Small intestine (tissue), 7 donors: ENCODE measurements around the gene P2RX4. TPM values are rescaled to one million over a fixed set of nuclear protein-coding genes. Genes with fewer than 3 reads are reported as not detected.
"Not testable (repeated sequence)": the region's sequence is repeated elsewhere in the genome, so short reads cannot be mapped to it uniquely, and the experiment has no call there.

Source experiments
- DNase-seq, 2 donors: peaks; one replicate each; pipeline versions ENCODE4 v3.0.0 to v3.0.0-alpha.2; 2013
- FAIRE-seq: peaks from 2 replicates; lab custom pipeline; 2012; peaks lifted over from hg19 to GRCh38; lab: Jason Lieb, UNC
- H3K27ac ChIP-seq, 3 donors: one replicate each; pipeline ENCODE4 v1.5.1; 2013; ENCODE audit warnings: low read length in 2 of 3, mild to moderate bottlenecking in 2 of 3, control low read depth in 1 of 3, inconsistent platforms in 1 of 3, low read depth in 1 of 3, moderate library complexity in 1 of 3
- H3K27me3 ChIP-seq, 3 donors: one replicate each; pipeline ENCODE4 v1.6.1; 2013; ENCODE audit warnings: low read length in 3 of 3, inconsistent platforms in 1 of 3; ENCODE audit not compliant: control insufficient read depth in 3 of 3, insufficient read depth in 3 of 3
- H3K36me3 ChIP-seq, 3 donors: one replicate each; pipeline ENCODE4 v1.6.1; 2013; ENCODE audit warnings: low read length in 3 of 3, inconsistent platforms in 1 of 3, low read depth in 1 of 3, mild to moderate bottlenecking in 1 of 3, moderate library complexity in 1 of 3; ENCODE audit not compliant: control insufficient read depth in 3 of 3, insufficient read depth in 2 of 3
- H3K4me1 ChIP-seq, 3 donors: one replicate each; pipeline ENCODE4 v1.6.1; 2013; ENCODE audit warnings: low read length in 2 of 3, inconsistent platforms in 1 of 3, low read depth in 1 of 3, mild to moderate bottlenecking in 1 of 3, moderate library complexity in 1 of 3; ENCODE audit not compliant: control insufficient read depth in 3 of 3, insufficient read depth in 2 of 3
- H3K4me3 ChIP-seq, 3 donors: one replicate each; pipeline ENCODE4 v1.5.1; 2013; ENCODE audit warnings: low read length in 3 of 3, control low read depth in 1 of 3, inconsistent platforms in 1 of 3, low read depth in 1 of 3, mild to moderate bottlenecking in 1 of 3, moderate library complexity in 1 of 3
- H3K9me3 ChIP-seq, 2 donors: one replicate each; pipeline ENCODE4 v1.6.1; 2013; ENCODE audit warnings: low read depth in 1 of 2, low read length in 1 of 2; ENCODE audit not compliant: control insufficient read depth in 2 of 2, insufficient read depth in 1 of 2
- WGBS, 3 donors: extraction: QIAGEN DNeasy Blood & Tissue Kit; methylation state at CpG; one replicate each; pipeline ENCODE4 v1.1.7; 2013; 5-methylcytosine and 5-hydroxymethylcytosine counted together
- polyA plus RNA-seq, 4 donors: library from polyadenylated mRNA; stranded (reverse) in 3 of 4; unstranded in 1 of 4; fragments of 200-250 nt in 3 of 4; fragments of 120-200 nt in 1 of 4; gene quantifications; one replicate each; pipeline versions ENCODE4 v1.2.1 to v1.2.3, GENCODE V29; 2013
- donor health status: healthy with polysubstance abuse.
- donor health status: control.
- donor health status: control.
- donor health status: Bipolar disorder and iron deficiency.
- donor health status: healthy.

The P2RX4 gene
- polyA plus RNA-seq, 4 donors = 17.5 to 129 (median 43.5) TPM

DNA sequence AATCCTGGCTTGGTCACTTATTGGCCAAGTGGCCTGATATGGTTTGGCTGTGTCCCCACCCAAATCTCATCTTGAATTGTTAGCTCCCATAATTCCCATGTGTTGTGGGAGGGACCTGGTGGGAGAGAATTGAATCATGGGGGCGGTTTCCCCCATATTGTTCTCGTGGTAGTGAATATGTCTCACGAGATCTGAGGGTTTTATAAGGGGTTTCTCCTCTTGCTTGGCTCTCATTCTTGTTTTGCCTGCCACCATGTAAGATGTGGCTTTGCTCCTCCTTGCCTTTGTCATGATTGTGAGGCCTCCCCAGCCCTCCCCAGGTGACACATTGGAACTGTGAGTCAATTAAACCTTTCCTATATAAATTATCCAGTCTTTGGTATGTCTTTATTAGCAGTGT is 18.8 kb upstream of the P2RX4 start:
- H3K36me3 ChIP-seq = no peaks in the 10 kb centered on the region
- H3K27me3 ChIP-seq = no peaks in the 10 kb centered on the region
- no peak for FAIRE-seq
- H3K4me1 ChIP-seq = no peaks in the 10 kb centered on the region
- H3K9me3 ChIP-seq = peaks cover 0 to 2% of the 10 kb centered on the region in 2 donors
- DNase-seq = no peak
- H3K4me3 ChIP-seq = no peak overlapping the region
- H3K27ac ChIP-seq = peak overlapping the region in 1 of 3 donors; percentile 55
- WGBS, 3 donors = 88 to 96% (median 89%) methylated on average over 3 of the region's 3 CpGs

DNA sequence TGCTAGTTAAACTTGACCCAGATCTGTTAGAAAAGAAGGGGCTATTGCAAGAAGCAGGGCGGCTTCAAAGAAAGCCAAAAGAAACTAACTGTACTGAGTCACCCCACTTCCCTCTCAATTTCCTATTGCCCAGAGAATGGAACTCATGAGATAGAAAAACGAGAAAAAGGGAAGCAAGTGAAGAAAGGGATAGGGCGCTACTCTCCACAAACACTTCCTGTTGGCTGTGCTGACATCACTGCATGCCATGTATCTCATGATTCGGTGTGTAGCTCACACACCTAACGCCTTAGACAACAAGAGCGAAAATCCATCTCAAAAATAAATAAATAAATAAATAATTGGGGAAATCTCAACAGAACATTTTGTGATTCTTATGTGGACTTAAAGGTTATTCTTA is 13.0 kb upstream of the P2RX4 start:
- Histone ChIP-seq H3K27ac (no peak overlapping the region), H3K27me3 (no peaks in the 10 kb centered on the region), H3K4me3 (no peak overlapping the region), H3K9me3 (no peaks in the 10 kb centered on the region), H3K36me3 (no peaks in the 10 kb centered on the region), H3K4me1 (no peaks in the 10 kb centered on the region)
- whole genome bisulfite sequencing, 3 donors = 68 to 79% (median 78%) methylated on average over 6 of the region's 6 CpGs
- DNase-seq (no peak), FAIRE-seq (no peak)

DNA sequence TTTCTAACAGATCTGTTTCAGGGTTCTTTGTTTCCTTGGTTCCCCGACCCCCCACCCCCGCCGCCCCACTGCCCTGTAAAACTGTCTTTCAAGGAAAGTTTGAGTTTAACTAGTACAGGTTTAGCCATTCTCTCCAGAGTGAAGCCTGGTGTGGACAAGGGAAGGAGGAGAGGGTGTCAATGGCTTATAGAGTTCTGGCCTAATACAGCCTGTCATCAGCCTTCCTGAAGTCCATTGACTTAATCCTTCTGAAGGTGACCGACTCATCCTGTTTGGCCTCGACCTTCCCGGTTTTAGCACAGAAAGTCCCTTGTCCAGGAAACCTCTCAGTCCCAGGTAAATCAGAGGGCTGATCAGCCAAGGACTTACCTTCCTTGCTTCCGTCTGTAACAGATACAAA is 11.0 kb upstream of the P2RX4 start:
- Histone ChIP-seq H3K27ac (no peak overlapping the region), H3K4me3 (no peak overlapping the region), H3K36me3 (no peaks in the 10 kb centered on the region), H3K27me3 (no peaks in the 10 kb centered on the region), H3K9me3 (no peaks in the 10 kb centered on the region), H3K4me1 (no peaks in the 10 kb centered on the region)
- 67 to 87% (median 73%) methylated on average over 7 of the region's 7 CpGs for WGBS, 3 donors
- DNase-seq (no peak), FAIRE-seq (no peak)

DNA sequence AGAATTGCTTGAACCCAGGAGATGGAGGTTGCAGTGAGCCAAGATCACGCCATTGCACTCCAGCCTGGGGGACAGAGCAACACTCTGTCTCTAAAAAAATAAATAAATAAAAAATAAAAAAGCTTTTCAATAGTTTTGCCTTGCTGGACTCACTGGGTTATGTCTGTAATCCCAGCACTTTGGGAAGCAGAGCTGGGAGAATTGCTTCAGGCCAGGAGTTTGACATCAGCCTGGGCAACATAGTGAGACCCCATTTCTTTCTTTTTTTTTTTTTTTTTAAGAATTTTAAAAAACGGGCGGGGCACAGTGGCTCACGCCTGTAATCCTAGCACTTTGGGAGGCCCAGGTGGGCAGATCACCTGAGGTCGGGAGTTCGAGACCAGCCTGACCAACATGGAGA is 8.8 kb upstream of the P2RX4 start:
- H3K4me1 ChIP-seq, FAIRE-seq, H3K4me3 ChIP-seq, H3K36me3 ChIP-seq, H3K27me3 ChIP-seq, H3K27ac ChIP-seq, DNase-seq, H3K9me3 ChIP-seq: not testable (repeated sequence)
- 94 to 95% (median 94%) methylated on average over 6 of the region's 6 CpGs for WGBS, 3 donors

DNA sequence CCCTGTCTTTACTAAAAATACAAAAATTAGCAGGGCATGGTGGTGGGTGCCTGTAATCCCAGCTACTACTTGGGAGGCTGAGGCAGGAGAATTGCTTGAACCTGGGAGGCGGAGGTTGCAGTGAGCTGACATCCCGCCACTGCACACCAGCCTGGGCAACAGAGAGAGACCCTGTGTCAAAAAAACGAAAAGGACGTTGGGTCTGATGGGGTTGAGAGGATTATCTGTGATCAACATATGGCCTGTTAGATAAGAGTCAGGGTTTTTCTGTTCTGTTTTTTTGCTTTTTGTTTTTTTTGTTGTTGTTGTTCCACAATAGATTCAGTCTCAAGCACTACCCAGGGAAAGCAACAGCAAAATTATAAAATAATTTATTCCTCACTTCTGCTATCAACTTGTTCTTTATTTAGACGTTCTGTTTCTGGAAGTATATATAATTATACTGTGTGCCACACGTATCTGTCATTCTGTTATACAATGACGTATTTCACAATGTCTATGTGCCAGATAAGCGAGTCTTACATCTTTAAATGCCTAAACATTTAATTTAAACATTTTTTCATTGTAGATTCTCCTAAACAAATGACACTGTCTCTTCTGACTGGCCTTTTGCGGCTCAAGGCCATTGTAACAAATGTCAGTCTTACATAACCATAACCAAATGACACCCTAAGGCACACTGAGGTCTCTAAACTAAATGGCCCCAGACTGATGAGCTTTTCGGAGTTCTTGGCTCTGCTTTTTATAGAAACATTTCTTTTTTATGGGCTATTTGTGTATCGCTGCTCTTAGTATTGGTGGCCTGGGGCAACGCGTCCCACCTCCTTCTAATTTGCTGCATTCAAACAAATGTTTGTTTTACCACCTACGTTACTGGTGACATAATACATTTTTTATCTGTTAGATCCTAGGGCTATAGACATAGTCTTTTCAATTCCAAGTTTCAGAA is 7.2 kb upstream of the P2RX4 start:
- WGBS, 3 donors = 73 to 84% (median 77%) methylated on average over 14 of the region's 14 CpGs
- Histone ChIP-seq H3K36me3 (no peaks in the 10 kb centered on the region), H3K27me3 (no peaks in the 10 kb centered on the region), H3K27ac (no peak overlapping the region), H3K4me3 (no peak overlapping the region), H3K4me1 (no peaks in the 10 kb centered on the region), H3K9me3 (no peaks in the 10 kb centered on the region)
- no peak for DNase-seq
- FAIRE-seq = no peak

DNA sequence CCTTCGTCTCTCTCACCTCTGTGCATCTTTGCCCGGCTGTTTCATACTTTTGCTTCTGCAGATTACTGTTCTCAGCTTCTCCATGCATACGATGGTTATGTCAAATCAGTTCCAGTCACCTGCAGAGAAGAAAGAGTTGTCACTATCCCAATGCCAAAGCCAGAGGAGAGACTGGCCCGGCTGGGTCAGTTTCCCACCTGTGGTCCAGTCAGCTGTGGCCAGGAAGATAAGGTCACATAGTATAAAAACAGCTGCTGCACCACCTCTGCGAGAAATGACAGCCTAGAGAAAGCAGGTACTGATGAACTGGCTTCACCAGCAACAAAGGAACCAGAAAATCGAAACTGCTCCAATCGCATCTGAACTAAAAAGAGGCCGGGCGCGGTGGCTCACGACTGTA is 6.4 kb upstream of the P2RX4 start:
- WGBS, 3 donors = 76 to 82% (median 81%) methylated on average over 11 of the region's 11 CpGs
- H3K36me3 ChIP-seq = no peaks in the 10 kb centered on the region
- FAIRE-seq = no peak
- no peak overlapping the region for H3K4me3 ChIP-seq
- H3K27ac ChIP-seq = no peak overlapping the region
- H3K9me3 ChIP-seq = no peaks in the 10 kb centered on the region
- no peaks in the 10 kb centered on the region for H3K27me3 ChIP-seq
- no peak for DNase-seq
- H3K4me1 ChIP-seq = no peaks in the 10 kb centered on the region

DNA sequence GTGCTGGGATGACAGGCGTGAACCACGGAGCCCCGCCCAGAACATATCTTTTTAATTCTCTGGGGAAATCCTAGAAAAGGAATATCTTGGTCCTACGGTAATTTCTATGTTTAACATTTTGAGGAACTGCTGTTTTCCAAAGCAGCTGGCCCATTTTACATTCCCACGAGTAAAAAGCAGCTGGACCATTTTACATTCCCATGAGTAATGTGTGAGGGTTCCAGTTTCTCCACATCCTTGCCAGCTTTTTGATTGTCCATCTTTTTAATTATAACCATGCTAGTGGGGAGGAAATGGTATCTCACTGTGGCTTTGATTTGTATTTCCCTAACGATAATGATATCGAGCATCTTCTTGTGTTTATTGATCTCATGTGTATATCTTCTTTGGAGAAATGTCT is 4.4 kb upstream of the P2RX4 start:
- Histone ChIP-seq H3K36me3 (no peaks in the 10 kb centered on the region), H3K4me1 (peaks cover 0 to 6% (median 0%) of the 10 kb centered on the region in 3 donors), H3K9me3 (no peaks in the 10 kb centered on the region), H3K27ac (no peak overlapping the region), H3K27me3 (no peaks in the 10 kb centered on the region), H3K4me3 (no peak overlapping the region)
- DNase-seq (no peak), FAIRE-seq (no peak)
- WGBS, 3 donors = 76 to 89% (median 88%) methylated on average over 7 of the region's 7 CpGs

DNA sequence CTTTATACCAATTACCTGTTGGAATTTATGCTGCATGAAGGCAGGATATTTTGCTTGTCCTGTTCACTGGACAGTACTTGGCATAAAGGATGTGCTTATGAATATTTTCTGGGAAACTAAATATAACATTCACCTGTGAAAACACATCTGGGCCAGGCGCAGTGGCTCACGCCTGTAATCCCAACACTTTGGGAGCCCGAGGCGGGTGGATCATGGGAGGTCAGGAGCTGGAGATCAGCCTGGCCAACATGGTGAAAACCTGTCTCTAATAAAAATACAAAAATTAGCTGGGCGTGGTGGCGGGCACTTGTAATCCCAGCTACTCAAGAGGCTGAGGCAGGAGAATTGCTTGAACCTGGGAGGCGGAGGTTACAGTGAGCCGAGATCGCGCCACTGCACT is 1.4 kb upstream of the P2RX4 start:
- 92 to 95% (median 94%) methylated on average over 10 of the region's 10 CpGs for WGBS, 3 donors
- peaks cover 0 to 11% (median 3%) of the 10 kb centered on the region in 3 donors for H3K4me1 ChIP-seq
- not testable (repeated sequence) for FAIRE-seq, H3K27ac ChIP-seq, H3K9me3 ChIP-seq, H3K27me3 ChIP-seq, DNase-seq, H3K4me3 ChIP-seq
- peaks cover 0 to 19% (median 0%) of the 10 kb centered on the region in 3 donors for H3K36me3 ChIP-seq
